ENCODE data around the gene MYOCOS.
"Not testable (repeated sequence)": the region's sequence is repeated elsewhere in the genome, so short reads cannot be mapped to it uniquely, and the experiment has no call there.

Gene MYOCOS, protein sequence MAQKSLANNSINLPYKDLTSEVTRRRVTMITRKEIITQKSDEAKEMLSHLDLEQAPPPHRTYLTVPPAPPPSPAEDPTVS

DNA sequence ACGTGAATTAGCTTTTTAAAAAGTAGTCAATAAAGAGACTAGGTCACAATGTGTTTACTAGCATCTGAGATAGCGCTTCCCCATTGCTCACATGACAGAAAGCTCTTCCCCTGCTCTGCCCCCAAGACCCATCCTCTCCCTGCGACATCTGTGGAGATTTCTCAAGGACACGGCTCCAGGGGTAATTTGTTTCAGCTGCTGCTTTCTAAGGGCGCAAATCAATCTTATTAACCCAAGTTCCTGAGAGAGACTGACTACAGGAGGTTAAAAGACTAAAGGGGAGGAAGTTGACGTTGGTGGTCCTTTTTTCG lies at the start of gene MYOCOS:
MYOCOS (plus strand) TSS at position 92 of the 311 bp plus-strand sequence. CDS start 1,641 bp downstream, outside the sequence.
- no peak for DNase-seq

DNA sequence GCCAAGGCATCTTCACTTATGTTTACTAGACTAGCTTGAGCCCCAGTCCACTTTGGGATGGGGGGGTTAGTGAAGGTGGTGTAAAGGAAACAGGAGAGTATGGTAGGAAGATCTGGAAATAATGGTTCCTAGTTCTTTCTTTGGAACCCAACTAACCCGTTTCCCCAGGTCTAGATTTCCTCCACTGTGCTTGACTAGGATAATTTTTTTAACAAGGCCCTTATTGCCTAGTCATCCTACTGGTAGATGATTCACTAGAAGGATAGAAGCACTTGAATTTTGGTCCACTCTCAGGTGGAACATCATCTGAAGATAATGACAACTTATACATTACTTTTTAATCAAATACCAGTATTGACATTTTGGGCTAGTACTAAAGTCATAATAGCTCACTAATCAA lies 45.9 kb upstream of the MYOCOS start:
- no peak for DNase-seq

DNA sequence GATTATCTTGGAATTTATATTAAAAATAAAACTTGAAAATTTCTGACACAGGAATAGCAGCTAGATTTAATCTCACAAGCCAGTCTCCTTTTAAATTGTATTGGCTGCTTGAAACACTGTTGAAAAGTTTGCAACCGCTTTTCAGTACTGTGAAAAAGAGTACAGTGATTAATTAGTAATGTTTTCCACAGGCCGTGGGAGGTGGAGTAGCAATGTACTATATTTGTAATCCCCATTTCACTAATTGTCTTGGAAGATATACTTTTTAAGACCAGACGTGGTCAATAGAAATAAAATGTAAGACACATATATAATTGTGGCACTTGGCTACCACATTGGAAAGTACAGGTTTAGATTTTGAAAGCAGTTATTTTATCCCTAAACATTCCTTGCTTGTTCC lies 40.8 kb upstream of the MYOCOS start:
- DNase-seq = no peak

DNA sequence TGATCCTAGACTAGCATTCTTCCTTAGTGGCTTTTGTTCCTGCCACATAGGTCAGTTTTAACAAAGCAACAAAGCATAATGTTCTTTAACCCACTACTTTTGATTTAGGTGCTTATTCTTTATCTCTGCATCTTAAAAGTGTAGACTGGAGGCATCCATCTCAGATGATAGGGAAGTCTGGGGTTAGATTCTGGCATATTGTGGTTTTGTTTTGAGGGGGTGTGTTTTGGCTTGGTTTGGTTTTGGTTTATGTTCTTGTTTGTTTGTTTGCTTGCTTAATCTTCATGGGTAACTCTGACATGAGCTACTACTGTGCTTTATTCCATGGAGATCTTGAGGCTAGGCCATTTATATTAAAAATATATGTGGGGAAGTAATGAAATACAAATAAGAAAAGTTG lies 40.3 kb upstream of the MYOCOS start:
- DNase-seq = no peak

DNA sequence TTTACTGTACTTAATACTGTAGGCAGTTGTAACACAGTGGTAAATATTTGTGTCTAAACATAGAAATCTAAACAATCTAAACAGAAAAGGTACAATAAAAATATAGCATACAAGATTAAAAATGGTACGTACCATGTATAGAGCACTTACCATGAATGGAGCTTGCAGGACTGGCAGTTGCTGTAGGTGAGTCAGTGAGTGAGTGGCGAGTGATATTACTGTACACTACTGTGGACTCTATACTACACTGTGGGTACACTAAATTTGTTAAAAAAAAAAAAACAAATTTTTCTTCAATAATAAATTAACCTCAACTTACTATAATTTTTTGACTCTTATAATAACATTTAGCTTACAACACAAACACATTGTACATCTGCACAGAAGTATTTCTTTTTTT lies 39.5 kb upstream of the MYOCOS start:
- DNase-seq = no peak

DNA sequence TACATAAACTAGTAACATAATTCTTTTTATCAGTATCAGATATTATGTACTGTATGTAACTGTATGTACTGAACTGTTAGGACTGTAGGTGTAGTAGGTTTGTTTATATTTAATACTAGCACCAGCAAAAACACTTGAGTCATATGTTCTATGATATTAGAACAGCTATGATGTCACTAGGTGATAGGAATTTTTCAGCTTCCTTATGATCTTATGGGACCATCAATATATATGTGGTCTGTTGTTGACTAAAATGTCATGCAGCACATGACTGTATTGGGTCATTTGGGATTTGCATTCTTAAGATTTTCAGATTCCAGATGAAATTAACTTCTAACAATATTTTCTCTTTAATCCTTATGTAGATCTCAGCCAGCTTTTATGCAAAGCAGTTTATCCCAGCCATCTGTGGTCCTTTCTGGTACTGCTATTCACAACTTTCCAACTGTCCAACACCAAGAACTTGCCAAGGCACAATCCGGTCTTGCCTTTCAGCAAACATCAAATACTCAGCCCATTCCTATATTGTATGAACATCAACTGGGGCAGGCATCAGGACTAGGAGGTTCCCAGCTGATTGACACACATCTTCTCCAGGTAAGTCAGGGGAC lies 38.3 kb upstream of the MYOCOS start:
- DNase-seq = no peak

DNA sequence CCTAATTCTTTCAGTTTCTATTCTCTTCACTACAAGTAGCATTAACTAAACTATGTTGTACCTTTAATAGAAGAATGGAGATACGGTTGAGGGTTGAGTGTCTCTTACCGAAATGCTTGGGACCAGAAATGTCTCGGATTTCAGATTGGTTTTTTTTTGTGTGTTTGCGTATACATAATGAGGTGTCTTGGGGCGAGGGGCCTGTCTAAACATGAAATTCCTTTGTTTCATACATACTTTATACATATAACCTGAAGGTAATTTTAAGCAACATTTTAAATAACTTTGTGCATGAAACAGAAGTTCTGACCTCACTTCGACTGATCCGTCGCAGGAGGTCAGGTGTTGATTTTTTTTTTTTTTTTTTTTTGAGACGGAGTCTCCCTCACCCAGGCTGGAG lies 36.3 kb upstream of the MYOCOS start:
- no peak for DNase-seq

DNA sequence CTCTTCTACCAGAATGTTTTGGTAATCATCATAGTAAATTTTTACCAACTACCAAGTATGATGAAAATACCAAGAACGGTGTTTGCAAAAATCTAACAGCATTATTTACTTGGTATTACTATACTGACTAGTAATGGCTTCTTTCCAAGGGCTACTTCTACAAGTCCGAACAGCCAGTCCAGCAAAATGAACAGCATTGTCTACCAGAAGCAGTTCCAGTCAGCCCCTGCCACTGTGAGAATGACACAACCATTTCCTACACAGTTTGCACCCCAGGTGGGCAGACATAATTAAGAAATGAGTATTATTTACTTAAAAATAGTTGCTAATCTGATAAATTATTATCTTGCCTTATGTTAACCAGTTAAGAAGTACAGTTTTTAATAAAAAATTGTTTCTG lies 33.8 kb upstream of the MYOCOS start:
- no peak for DNase-seq

DNA sequence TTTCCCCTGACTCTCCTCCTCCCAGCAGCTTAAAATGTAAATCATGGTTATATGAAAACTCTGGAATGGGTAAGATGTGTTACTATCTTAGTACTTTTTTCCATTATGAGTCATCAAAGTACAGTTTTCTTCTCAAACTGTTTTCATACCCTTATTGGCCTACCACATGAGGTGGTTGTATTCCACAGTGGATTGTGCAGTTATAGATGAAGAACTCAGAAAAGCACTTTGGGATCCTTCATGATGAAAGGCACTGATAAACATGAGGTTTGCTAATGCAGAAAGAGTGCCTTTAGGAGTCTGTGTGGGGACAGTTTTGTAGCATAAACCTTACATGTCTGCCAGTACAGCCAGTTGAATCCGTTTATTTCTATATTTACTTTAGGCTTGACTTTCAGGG lies 32.0 kb upstream of the MYOCOS start:
- peak; percentile 18 for DNase-seq

DNA sequence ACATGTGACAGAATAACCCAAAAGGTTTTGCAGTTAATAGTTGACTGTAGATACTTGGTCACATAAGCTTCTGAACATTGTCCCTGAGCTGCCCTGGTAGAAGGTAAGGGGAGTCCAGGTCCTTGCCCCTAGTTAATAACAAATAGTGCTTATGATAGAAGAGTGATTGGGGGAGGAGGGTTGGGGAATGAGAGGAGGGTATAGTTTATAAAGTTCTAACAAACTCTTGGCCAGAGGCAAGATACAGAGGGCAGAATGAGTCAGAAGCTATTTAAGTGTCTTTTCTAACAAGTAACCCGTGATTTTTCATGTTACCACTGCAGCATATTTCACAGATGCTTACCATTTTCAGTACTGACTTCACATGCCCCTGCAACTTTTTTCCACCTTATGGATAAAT lies 26.7 kb upstream of the MYOCOS start:
- no peak for DNase-seq

DNA sequence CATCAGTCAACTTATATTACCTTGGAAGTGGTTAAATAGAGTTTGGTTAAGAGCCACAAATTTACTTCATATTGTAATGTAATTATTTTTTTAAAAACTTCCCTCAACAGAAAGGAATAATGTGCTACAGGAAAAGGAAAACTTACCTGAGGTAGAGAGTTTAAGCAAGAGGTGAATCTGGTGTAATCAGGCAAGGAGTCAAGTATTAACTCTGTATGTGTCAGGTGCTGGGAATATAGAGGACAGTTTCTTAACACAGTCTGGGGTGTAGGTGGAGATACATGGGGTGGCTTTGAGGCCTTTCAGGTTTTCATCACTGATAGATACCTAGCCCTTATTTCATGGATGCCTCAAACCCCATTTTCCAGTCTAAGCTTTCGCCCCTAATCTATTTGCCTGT lies 25.9 kb upstream of the MYOCOS start:
- DNase-seq = no peak

DNA sequence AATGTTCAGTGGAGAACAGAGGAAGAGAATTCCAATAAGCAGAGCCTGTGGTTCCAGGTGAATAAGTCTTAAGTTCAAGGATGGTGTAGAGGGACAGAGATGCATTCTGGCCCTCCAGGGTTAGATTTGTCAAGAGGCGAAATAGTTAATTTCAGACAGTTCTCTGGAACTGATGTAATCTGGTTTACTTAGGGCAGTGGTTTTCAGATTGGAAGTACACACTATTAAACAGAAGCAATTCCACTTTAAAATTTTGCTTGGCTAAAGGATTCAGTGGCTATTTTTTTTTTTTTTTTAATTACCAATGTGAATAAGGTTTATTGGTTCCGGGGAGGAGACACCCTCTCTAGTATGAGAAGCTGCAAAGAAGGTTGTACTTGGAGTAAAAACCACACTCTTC lies 25.3 kb upstream of the MYOCOS start:
- no peak for DNase-seq

DNA sequence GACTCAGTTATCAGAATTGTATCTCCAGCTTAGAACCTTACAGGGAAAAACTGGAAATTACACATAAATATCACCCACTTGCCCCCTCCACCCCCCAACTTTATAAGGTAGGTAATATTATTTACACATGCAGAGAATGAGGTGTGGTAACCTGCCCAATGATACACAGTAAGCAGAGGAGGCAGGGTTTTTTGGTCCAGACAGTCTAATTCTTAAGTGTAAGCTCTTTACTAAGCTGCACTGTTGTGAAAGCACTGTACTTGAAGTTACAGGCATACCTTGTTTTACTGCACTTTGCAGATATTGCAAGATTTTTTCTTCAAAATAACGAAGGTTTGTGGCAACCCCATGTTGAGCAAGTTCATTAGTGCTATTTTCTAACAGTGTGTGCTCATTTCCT lies 24.8 kb upstream of the MYOCOS start:
- DNase-seq = no peak

DNA sequence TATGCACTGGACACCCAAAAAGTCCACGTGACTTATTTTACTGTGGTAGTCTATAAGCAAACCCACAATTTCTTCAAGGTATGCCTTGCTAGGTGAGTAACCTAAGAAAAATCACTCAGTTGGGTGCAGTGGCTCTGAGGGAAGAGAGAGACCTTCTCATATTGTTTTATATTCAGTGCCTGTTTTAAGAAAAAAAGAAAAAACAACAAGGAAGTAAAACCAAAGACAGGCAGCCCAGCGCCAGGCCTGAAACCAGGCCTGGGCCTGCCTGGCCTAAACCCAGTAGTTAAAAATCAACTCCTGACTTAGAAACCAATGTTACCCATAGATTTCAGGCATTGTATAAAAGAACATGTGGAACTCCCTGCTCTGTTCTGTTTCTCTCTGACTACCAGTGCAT lies 21.7 kb upstream of the MYOCOS start:
- DNase-seq = not testable (repeated sequence)

DNA sequence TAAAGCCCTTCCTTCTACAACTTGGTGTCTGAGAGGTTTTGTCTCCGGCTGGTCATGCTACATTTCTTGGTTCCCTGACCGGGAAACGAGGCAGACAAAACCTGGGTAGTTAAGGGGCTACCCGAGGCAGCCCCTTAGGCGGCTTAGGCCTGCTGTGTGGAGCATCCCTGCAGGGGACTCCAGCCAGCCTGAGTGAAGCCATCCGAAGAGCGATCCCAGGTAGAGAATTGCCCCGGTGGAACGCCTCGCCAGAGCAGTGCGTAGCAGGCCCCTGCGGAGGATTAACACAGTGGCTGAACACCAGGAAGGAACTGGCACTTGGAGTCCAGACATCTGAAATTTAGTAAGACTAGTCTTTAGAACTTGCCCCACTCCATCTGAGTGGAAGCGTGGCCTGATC lies 21.2 kb upstream of the MYOCOS start:
- DNase-seq = no peak

DNA sequence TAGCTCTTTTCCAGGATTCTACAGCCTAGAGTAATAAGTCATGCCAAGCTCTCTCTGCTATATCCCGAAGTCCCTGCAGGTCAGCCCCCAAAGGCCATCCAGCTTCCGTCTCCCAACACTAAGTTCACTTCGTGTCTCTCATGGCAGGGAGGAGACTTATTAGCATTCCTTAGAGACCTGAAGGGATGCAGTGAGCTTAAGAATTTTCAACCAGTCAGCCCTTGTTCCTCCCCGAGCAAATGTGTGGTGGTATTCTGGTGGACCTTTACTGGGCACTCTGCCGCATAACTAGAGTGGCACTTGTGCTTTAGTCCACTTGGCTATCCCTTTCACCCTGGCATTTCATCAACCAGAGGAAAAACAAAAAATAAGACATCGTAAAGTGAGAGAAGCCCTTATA lies 19.0 kb upstream of the MYOCOS start:
- not testable (repeated sequence) for DNase-seq

DNA sequence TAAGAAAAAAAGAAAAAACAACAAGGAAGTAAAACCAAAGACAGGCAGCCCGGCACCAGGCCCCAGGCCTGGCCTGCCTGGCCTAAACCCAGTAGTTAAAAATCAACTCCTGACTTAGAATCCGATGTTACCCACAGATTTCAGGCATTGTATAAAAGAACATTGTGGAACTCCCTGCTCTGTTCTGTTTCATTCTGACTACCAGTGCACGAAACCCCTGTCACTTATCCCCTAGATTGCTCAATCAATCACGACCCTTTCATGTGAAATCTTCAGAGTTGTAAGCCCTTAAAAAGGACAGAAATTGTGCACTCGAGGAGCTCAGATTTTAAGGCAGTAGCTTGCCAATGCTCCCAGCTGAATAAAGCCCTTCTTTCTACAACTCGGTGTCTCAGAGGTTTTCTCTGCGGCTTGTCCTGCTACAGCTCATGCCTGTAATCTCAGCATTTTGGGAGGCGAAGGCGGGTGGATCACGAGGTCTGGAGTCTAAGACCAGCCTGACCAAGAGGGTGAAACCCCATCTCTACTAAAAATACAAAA lies 15.6 kb upstream of the MYOCOS start:
- no peak for DNase-seq

DNA sequence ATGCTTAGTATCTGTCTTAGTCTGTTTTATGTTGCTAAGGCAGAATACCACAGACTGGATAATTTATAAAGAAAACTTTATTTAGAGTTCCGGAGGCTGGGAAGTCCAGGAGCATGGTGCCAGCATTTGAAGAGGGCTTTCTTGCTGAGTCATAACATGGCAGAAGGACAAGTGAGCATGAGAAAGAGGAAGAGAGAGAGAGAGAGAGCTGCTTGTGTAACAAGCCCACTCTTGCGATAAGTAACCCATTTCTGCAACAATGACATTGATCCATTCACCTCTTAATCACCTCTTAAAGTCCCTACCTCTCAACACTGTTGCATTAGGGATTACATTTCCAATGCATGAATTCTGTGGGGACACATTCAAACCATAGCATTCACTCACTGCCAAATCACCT lies 11.7 kb upstream of the MYOCOS start:
- DNase-seq = no peak

DNA sequence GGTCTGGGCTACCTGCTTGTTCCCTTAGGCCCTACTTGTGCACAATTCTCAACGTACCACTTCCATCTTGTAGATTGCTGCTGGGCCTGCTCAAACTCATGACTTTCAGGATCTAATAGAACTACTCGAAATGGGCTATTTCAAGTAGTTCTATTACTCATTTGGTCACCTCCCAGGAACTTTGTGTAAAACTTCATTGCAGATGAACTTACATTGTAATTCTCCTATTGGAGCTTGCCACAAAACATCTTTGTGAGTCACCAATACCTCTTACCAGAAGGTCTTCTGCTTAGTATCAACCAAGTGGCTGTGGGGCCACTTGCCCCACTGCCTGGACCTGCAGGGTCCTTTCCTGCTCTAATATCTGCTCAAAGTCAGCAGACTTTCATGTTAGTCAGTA lies 10.7 kb upstream of the MYOCOS start:
- no peak for DNase-seq

DNA sequence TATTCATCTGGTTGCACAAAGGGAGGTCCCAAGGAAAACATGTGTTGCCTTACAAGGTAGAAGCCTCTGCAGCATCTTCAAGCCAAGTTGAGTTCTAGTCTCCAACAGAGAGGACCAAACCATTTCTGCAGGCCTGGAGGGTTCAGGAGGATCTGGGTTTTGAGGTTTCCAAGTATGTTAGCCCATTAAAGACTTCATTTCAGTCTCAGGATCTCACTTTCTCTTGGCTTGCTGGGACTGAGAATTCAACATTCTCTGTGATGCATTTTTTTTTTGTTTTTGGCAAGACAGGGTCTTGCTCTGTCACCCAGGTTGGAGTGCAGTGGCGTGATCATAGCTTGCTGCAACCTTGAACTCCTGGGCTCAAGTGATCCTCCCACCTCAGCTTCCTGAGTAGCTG lies 8.8 kb upstream of the MYOCOS start:
- no peak for DNase-seq

DNA sequence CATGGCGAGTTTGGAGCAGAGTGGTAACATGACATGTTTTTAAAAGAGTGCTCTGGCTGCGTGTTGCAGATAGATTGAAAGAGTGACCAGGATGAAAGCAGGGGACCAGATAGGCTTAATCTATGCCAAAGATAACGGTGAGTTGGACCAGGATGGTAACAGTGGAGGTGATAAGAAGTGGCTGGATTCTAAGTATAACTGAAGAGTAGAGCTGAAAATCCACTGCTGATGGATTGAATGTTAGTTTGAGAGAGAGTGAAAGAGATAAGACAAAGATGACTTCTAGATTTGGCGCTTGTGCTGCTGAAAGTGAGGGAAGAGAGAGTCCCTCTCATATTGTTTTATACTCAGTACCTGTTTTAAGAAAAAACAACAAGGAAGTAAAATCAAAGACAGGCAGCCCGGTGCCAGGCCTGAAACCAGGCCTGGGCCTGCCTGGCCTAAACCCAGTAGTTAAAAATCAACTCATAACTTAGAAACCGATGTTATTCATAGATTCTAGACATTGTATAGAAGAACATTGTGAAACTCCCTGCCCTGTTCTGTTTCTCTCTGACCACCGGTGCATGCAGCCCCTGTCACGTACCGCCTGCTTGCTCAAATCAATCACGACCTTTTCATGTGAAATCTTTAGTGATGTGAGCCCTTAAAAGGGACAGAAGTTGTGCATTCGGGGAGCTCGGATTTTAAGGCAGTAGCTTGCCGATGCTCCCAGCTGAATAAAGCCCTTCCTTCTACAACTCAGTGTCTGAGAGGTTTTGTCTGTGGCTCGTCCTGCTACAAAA lies 6.7 kb upstream of the MYOCOS start:
- DNase-seq = not testable (repeated sequence)

DNA sequence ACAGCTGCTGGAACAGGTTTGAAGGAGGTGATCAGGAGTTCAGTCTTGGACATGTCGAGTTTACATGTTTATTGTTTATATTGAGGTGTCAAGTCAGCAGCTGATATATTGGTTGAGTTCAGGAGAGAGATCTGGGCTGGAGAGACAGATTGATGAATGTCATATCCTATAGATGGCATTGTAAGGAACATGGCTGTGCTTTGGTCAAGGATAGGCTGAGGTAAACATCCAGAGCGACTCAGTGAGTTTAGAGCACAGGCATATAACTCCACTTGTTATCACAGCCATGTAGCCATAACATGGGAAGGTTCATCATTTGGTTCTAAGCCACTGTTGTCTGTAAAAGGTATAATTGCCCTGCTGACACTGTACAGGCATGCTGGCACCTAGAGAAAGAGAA lies 5.5 kb upstream of the MYOCOS start:
- no peak for DNase-seq

DNA sequence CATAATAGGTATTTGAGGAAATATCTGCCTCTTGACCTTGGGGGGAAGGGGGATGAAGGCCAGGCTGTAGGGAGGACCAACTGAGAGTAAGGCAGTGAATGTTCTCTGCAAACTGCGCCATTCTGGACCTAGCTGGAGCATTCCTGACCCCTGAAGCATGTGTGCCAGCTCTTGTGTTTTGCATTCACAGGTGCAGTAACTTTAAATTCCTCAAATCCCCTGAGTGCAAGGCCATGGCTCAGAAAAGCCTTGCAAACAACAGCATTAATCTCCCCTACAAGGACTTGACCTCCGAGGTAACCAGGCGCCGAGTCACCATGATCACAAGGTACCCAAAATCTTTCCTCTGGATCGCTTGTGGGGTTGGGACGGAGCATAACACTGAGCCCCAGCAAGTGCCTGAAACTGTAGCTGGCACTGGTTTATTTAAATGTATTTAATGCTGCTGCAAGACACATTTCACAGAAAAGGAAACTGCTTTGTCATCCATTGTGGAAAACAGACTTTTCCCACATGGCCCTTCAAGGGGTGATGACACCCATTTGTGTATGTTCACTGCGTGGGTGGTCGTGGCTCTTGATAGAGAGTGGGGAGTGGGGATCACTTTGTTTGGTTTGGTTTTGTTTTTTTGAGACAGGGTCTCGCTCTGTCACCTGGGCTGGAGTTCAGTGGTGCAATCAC lies 1.7 kb downstream of the MYOCOS start:
- DNase-seq = no peak

DNA sequence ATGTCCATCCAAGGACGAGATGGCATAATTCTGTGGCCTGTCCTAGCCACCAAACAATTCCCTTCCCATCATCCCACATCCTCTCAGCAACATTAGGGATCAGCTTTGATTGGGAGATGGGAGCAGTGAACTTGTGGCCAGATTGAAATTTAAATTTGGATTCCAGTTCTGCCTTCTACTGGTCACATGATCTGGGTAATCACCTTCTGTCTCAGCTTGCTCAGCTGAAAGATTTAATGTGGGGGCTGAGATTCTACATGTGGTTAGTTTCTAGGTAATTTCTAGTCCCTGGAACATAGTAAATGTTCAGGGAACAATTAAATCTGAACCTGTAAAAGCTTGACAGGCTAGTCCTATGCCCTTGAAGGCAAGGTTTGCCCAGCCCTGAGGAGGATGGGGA lies 3.2 kb downstream of the MYOCOS start:
- DNase-seq = no peak

Measured in activated CD4-positive, alpha-beta T cell treated with anti-CD3 and anti-CD28 coated beads, Interleukin-2, amount 50 U/mL, for 16 hours (primary cell).